H9 (cell line): ENCODE measurements around the gene SLC22A12. TPM values are rescaled to one million over a fixed set of nuclear protein-coding genes. Genes with fewer than 3 reads are reported as not detected.
A peak's percentile ranks its signal among the peaks of the same experiment; 100 is the strongest.

ENCODE experiments used
- DNase-seq: peaks from one replicate; pipeline ENCODE4 v3.0.0-alpha.2; 2017
- H2AFZ ChIP-seq: one replicate; pipeline ENCODE4 v1.6.1; 2013; ENCODE audit warnings: mild to moderate bottlenecking, low read length, control low read depth, moderate library complexity
- H2AK5ac ChIP-seq: 2 replicates; pipeline ENCODE4 v1.6.1; 2013; ENCODE audit warnings: low read length, control low read depth, mixed read lengths; ENCODE audit not compliant: insufficient read length
- H2BK120ac ChIP-seq: one replicate; pipeline ENCODE4 v1.6.1; 2013; ENCODE audit warnings: low read depth, mild to moderate bottlenecking, low read length, control low read depth, inconsistent platforms; ENCODE audit not compliant: poor library complexity, severe bottlenecking
- H2BK12ac ChIP-seq: 2 replicates; pipeline ENCODE4 v1.6.1; 2013; ENCODE audit warnings: low read length, control low read depth, mixed read lengths, low read depth; ENCODE audit not compliant: insufficient read length
- H2BK15ac ChIP-seq: 2 replicates; pipeline ENCODE4 v1.6.1; 2013; ENCODE audit warnings: low read depth, low read length, control low read depth
- H2BK20ac ChIP-seq: one replicate; pipeline ENCODE4 v1.6.1; 2013; ENCODE audit warnings: low read depth, mild to moderate bottlenecking, low read length, control low read depth, inconsistent platforms; ENCODE audit not compliant: poor library complexity, severe bottlenecking
- H2BK5ac ChIP-seq: 2 replicates; pipeline ENCODE4 v1.6.1; 2013; ENCODE audit warnings: low read length, control low read depth, mixed read lengths; ENCODE audit not compliant: insufficient read length
- H3K14ac ChIP-seq: 2 replicates; pipeline ENCODE4 v1.6.1; 2013; ENCODE audit warnings: low read length, control low read depth; ENCODE audit not compliant: insufficient read depth
- H3K18ac ChIP-seq: 2 replicates; pipeline ENCODE4 v1.6.1; 2013; ENCODE audit warnings: low read depth, mild to moderate bottlenecking, mixed read lengths, low read length, control low read depth; ENCODE audit not compliant: insufficient read length
- H3K23ac ChIP-seq: 2 replicates; pipeline ENCODE4 v1.6.1; 2013; ENCODE audit warnings: low read length, control low read depth, mixed read lengths, low read depth; ENCODE audit not compliant: insufficient read length
- H3K23me2 ChIP-seq: 2 replicates; pipeline ENCODE4 v1.6.1; 2013; ENCODE audit warnings: low read depth, mild to moderate bottlenecking, mixed read lengths, low read length, control low read depth; ENCODE audit not compliant: insufficient read length, poor library complexity, severe bottlenecking
- H3K27ac ChIP-seq: 2 replicates; pipeline ENCODE4 v1.5.1; 2013; ENCODE audit warnings: low read length, control low read depth, mixed read lengths, low read depth; ENCODE audit not compliant: insufficient read length
- H3K27me3 ChIP-seq: 2 replicates; pipeline ENCODE4 v1.6.1; 2013; ENCODE audit warnings: low read length, control low read depth, inconsistent platforms; ENCODE audit not compliant: insufficient read depth
- H3K4ac ChIP-seq: 2 replicates; pipeline ENCODE4 v1.6.1; 2013; ENCODE audit warnings: low read depth, mild to moderate bottlenecking, control low read depth, inconsistent platforms, low read length, moderate library complexity
- H3K4me1 ChIP-seq: 2 replicates; pipeline ENCODE4 v1.6.1; 2013; ENCODE audit warnings: low read length, control low read depth, inconsistent platforms; ENCODE audit not compliant: insufficient read depth
- H3K4me2 ChIP-seq: 2 replicates; pipeline ENCODE4 v1.6.1; 2013; ENCODE audit warnings: low read length, control low read depth, mixed read lengths; ENCODE audit not compliant: insufficient read length, insufficient read depth
- H3K56ac ChIP-seq: 2 replicates; pipeline ENCODE4 v1.6.1; 2013; ENCODE audit warnings: low read depth, mild to moderate bottlenecking, mixed read lengths, low read length, control low read depth; ENCODE audit not compliant: insufficient read length
- H3K79me1 ChIP-seq: 2 replicates; pipeline ENCODE4 v1.6.1; 2013; ENCODE audit warnings: low read depth, mild to moderate bottlenecking, moderate library complexity, low read length, control low read depth, inconsistent platforms; ENCODE audit not compliant: insufficient read depth, poor library complexity, severe bottlenecking
- H3K79me2 ChIP-seq: 2 replicates; pipeline ENCODE4 v1.6.1; 2013; ENCODE audit warnings: low read length, control low read depth, inconsistent platforms; ENCODE audit not compliant: insufficient read depth
- H3K9ac ChIP-seq: 2 replicates; pipeline ENCODE4 v1.6.1; 2013; ENCODE audit warnings: low read length, control low read depth, mixed read lengths; ENCODE audit not compliant: insufficient read length; ENCODE audit errors: extremely low read depth
- H3K9me3 ChIP-seq: one replicate; pipeline ENCODE4 v1.6.1; 2013; ENCODE audit warnings: low read depth, low read length, inconsistent platforms; ENCODE audit not compliant: control insufficient read depth
- H3T11ph ChIP-seq: one replicate; pipeline ENCODE4 v1.6.1; 2013; ENCODE audit warnings: mild to moderate bottlenecking, low read length, control low read depth, inconsistent platforms
- H4K20me1 ChIP-seq: one replicate; pipeline ENCODE4 v1.6.1; 2013; ENCODE audit not compliant: control insufficient read depth, insufficient read length, insufficient read depth
- H4K5ac ChIP-seq: 2 replicates; pipeline ENCODE4 v1.6.1; 2013; ENCODE audit warnings: low read depth, mild to moderate bottlenecking, mixed read lengths, low read length, control low read depth; ENCODE audit not compliant: insufficient read length
- H4K8ac ChIP-seq: replicated peaks from 2 replicates; pipeline ENCODE4 v1.6.1; 2013; ENCODE audit warnings: low read length, control low read depth, mixed read lengths, low read depth; ENCODE audit not compliant: insufficient read length
- H4K91ac ChIP-seq: 2 replicates; pipeline ENCODE4 v1.6.1; 2013; ENCODE audit warnings: low read depth, mild to moderate bottlenecking, moderate library complexity, mixed read lengths, low read length, control low read depth; ENCODE audit not compliant: insufficient read length
- H3K27ac Mint-ChIP-seq, 3 experiments: 2 replicates in 2 of 3; 3 replicates in 1 of 3; pipeline ENCODE4 v1.8.0; 2020 to 2021; ENCODE audit warnings: mixed read lengths in 3 of 3, mild to moderate bottlenecking in 1 of 3, moderate library complexity in 1 of 3
- H3K27me3 Mint-ChIP-seq: 2 replicates; pipeline ENCODE4 v1.8.0; 2021; ENCODE audit warnings: low read depth, mild to moderate bottlenecking, moderate library complexity, mixed read lengths
- H3K36me3 Mint-ChIP-seq, 3 experiments: 2 replicates in 2 of 3; 3 replicates in 1 of 3; pipeline ENCODE4 v1.8.0; 2020 to 2021; ENCODE audit warnings: low read depth in 3 of 3, mixed read lengths in 3 of 3; ENCODE audit not compliant: insufficient read depth in 1 of 3
- H3K4me1 Mint-ChIP-seq, 2 experiments: 2 replicates each; pipeline ENCODE4 v1.8.0; 2020; ENCODE audit warnings: mixed read lengths in 2 of 2
- H3K4me3 Mint-ChIP-seq, 2 experiments: 2 replicates in 1 of 2; 3 replicates in 1 of 2; pipeline ENCODE4 v1.8.0; 2020 to 2021; ENCODE audit warnings: mild to moderate bottlenecking in 2 of 2, mixed read lengths in 2 of 2, moderate library complexity in 1 of 2
- H3K9me3 Mint-ChIP-seq, 2 experiments: 2 replicates in 1 of 2; 3 replicates in 1 of 2; pipeline ENCODE4 v1.8.0; 2020; ENCODE audit warnings: mild to moderate bottlenecking in 2 of 2, mixed read lengths in 2 of 2, moderate library complexity in 1 of 2
- CTCF ChIP-seq: fragments of 200-600 bp; sonication (generic); conservative IDR thresholded peaks from 3 replicates; pipeline ENCODE4 v1.8.0; 2021; ENCODE audit warnings: antibody characterized with exemption, mild to moderate bottlenecking
- WGBS: extraction: QIAGEN DNeasy Blood & Tissue Kit; methylation state at CpG from one replicate; pipeline ENCODE4 v1.1.7; 2013; ENCODE audit warnings: missing lambda C conversion rate, low lambda C conversion rate, mixed read lengths; ENCODE audit not compliant: insufficient read length; ENCODE audit errors: extremely low coverage; 5-methylcytosine and 5-hydroxymethylcytosine counted together
- total RNA-seq: library from RNA; stranded (reverse); gene quantifications from 2 replicates; pipeline ENCODE4 v1.2.1, GENCODE V29; 2021

The SLC22A12 gene
- total RNA-seq, 1 experiment from 2014 or later: not detected

GRCh38 chr11:64628596-64628995 is 37.6 kb downstream of the SLC22A12 start:
- Mint-ChIP-seq H3K27ac (peak overlapping the region in 1 of 3 experiments; percentile 40; a peak in 1 of 7 replicates), H3K4me1 (peaks cover 17 to 34% of the 10 kb centered on the region in 2 experiments), H3K4me3 (no peak overlapping the region), H3K27me3 (peaks cover 41% of the 10 kb centered on the region), H3K36me3 (peaks cover 0 to 4% (median 0%) of the 10 kb centered on the region in 3 experiments; a peak in 2 of 7 replicates), H3K9me3 (peaks cover 0 to 3% of the 10 kb centered on the region in 2 experiments; a peak in 1 of 5 replicates)
- Histone ChIP-seq H3K27ac (no peak overlapping the region), H3T11ph (no peak overlapping the region), H4K20me1 (no peaks in the 10 kb centered on the region), H4K91ac (no peak overlapping the region), H4K5ac (no peak overlapping the region), H2BK20ac (no peak overlapping the region), H2AFZ (no peak overlapping the region), H3K4me2 (no peak overlapping the region), H3K14ac (no peak overlapping the region), H3K27me3 (peaks cover 5% of the 10 kb centered on the region; the same call in 1 of the 2 replicates), H3K79me1 (no peaks in the 10 kb centered on the region), H2BK15ac (no peak overlapping the region), H3K9me3 (no peaks in the 10 kb centered on the region), H3K9ac (no peak overlapping the region), H3K79me2 (no peaks in the 10 kb centered on the region), H2BK5ac (no peak overlapping the region), H4K8ac (no peak overlapping the region), H3K56ac (no peak overlapping the region), H3K4me1 (no peaks in the 10 kb centered on the region; the same call in 1 of the 2 replicates), H2BK120ac (no peak overlapping the region), H3K23ac (no peak overlapping the region), H2AK5ac (no peak overlapping the region), H3K23me2 (no peaks in the 10 kb centered on the region), H2BK12ac (no peak overlapping the region), H3K4ac (no peak overlapping the region), H3K18ac (no peak overlapping the region)
- DNase-seq: no peak
- no CpG with 5 or more reads among the region's 2 CpGs for WGBS
- no peak for TF ChIP-seq CTCF
